Endodermal cell (in vitro differentiated cells): ENCODE data around the gene PHF20. TPM values are rescaled to one million over a fixed set of nuclear protein-coding genes. Genes with fewer than 3 reads are reported as not detected.
"Not testable (repeated sequence)": the region's sequence is repeated elsewhere in the genome, so short reads cannot be mapped to it uniquely, and the experiment has no call there.

Experiments
- DNase-seq: peaks from one replicate; pipeline ENCODE4 v3.0.0-alpha.2; 2017
- H3K27ac ChIP-seq: 2 replicates; pipeline ENCODE4 v1.5.1; 2013; ENCODE audit warnings: mild to moderate bottlenecking, low read depth, low read length, moderate library complexity
- H3K27me3 ChIP-seq: 2 replicates; pipeline ENCODE4 v1.6.1; 2013; ENCODE audit warnings: mild to moderate bottlenecking, low read length, moderate library complexity; ENCODE audit not compliant: insufficient read depth, control insufficient read depth, poor library complexity, severe bottlenecking
- H3K36me3 ChIP-seq: 2 replicates; pipeline ENCODE4 v1.7.0; 2013; ENCODE audit warnings: mild to moderate bottlenecking, low read length, moderate library complexity; ENCODE audit not compliant: control insufficient read depth, insufficient read depth
- H3K4me1 ChIP-seq: one replicate; pipeline ENCODE4 v1.7.0; 2013; ENCODE audit warnings: low read length; ENCODE audit not compliant: control insufficient read depth, insufficient read depth
- H3K4me3 ChIP-seq: 2 replicates; pipeline ENCODE4 v1.5.1; 2013; ENCODE audit warnings: mild to moderate bottlenecking, low read length, moderate library complexity
- H3K9ac ChIP-seq: 2 replicates; pipeline ENCODE4 v1.6.1; 2013; ENCODE audit warnings: mild to moderate bottlenecking, low read length, moderate library complexity; ENCODE audit not compliant: poor library complexity, severe bottlenecking; ENCODE audit errors: extremely low read depth
- H3K9me3 ChIP-seq: 2 replicates; pipeline ENCODE4 v1.6.1; 2013; ENCODE audit warnings: mild to moderate bottlenecking, low read length, moderate library complexity; ENCODE audit not compliant: control insufficient read depth
- H3K27ac Mint-ChIP-seq: 2 replicates; pipeline ENCODE4 v1.8.0; 2020; ENCODE audit warnings: mixed read lengths
- H3K27me3 Mint-ChIP-seq: 2 replicates; pipeline ENCODE4 v1.8.0; 2021; ENCODE audit warnings: mild to moderate bottlenecking, mixed read lengths; ENCODE audit not compliant: insufficient read depth
- H3K36me3 Mint-ChIP-seq: 2 replicates; pipeline ENCODE4 v1.8.0; 2020; ENCODE audit warnings: low read depth, mixed read lengths
- H3K4me1 Mint-ChIP-seq: 2 replicates; pipeline ENCODE4 v1.8.0; 2020; ENCODE audit warnings: mixed read lengths
- H3K4me3 Mint-ChIP-seq: 2 replicates; pipeline ENCODE4 v1.8.0; 2020; ENCODE audit warnings: mild to moderate bottlenecking, moderate library complexity, mixed read lengths
- H3K9me3 Mint-ChIP-seq: 2 replicates; pipeline ENCODE4 v1.8.0; 2020; ENCODE audit warnings: mild to moderate bottlenecking, mixed read lengths
- WGBS, 2 experiments: methylation state at CpG; one replicate each; pipeline versions ENCODE4 v1.1.5 to v1.1.7; 2013; ENCODE audit warnings: missing lambda C conversion rate in 2 of 2, mixed read lengths in 1 of 2; ENCODE audit not compliant: insufficient coverage in 1 of 2, insufficient read length in 1 of 2; 5-methylcytosine and 5-hydroxymethylcytosine counted together
- total RNA-seq, 2 donors: library from RNA; stranded (reverse); fragmentation: NEBNext Ultra II Directional in 1 of 2; extraction: Animal tissue kit (Norgen Biotek cat#: 25700) in 1 of 2; gene quantifications; 2 replicates in 1 of 2; 3 replicates in 1 of 2; pipeline ENCODE4 v1.2.1, GENCODE V29; 2021
- TF ChIP-seq, protein P1 (sequence below): fragments of 200-600 bp; sonication (generic); conservative IDR thresholded peaks from 2 replicates; pipeline ENCODE4 v1.5.0; 2021; ENCODE audit warnings: antibody characterized with exemption, mild to moderate bottlenecking

Gene PHF20
- total RNA-seq, 2 donors from 2014 or later: 68.1 to 78.8 TPM

DNA sequence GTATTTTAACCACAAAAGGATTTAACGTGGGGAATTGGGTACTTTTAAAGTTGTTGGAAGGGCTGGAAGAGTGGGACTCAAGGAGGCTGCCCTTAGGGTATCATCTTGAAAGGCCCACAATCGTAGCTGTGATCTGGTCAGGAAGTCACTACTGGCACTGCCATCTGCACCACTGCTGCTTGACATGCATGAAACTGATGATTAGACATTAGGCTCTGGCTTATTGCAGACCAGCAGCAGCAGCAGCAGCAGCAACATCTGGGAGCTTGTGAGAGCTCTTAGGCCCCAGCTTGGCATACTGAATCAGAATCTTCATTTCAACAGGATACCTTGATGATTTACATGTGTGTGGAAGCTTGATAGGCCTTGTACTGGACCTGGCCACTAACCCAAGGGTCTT, 68.6 kb downstream of the PHF20 start:
- Mint-ChIP-seq H3K27ac (no peak overlapping the region), H3K27me3 (no peaks in the 10 kb centered on the region), H3K4me1 (no peaks in the 10 kb centered on the region), H3K36me3 (peaks cover 44% of the 10 kb centered on the region), H3K4me3 (no peak overlapping the region), H3K9me3 (peaks cover 24% of the 10 kb centered on the region)
- no peaks in the 10 kb centered on the region for H3K27me3 ChIP-seq
- DNase-seq: no peak
- TF ChIP-seq, protein P1, sequence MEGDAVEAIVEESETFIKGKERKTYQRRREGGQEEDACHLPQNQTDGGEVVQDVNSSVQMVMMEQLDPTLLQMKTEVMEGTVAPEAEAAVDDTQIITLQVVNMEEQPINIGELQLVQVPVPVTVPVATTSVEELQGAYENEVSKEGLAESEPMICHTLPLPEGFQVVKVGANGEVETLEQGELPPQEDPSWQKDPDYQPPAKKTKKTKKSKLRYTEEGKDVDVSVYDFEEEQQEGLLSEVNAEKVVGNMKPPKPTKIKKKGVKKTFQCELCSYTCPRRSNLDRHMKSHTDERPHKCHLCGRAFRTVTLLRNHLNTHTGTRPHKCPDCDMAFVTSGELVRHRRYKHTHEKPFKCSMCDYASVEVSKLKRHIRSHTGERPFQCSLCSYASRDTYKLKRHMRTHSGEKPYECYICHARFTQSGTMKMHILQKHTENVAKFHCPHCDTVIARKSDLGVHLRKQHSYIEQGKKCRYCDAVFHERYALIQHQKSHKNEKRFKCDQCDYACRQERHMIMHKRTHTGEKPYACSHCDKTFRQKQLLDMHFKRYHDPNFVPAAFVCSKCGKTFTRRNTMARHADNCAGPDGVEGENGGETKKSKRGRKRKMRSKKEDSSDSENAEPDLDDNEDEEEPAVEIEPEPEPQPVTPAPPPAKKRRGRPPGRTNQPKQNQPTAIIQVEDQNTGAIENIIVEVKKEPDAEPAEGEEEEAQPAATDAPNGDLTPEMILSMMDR: no peak
- 93 to 96% methylated on average over 2 of the region's 2 CpGs for WGBS, 2 experiments
- H3K9ac ChIP-seq: no peak overlapping the region
- no peak overlapping the region for H3K27ac ChIP-seq
- no peaks in the 10 kb centered on the region for H3K4me1 ChIP-seq
- peaks cover 41% of the 10 kb centered on the region for H3K36me3 ChIP-seq
- H3K9me3 ChIP-seq: peaks cover 24% of the 10 kb centered on the region
- H3K4me3 ChIP-seq: no peak overlapping the region

DNA sequence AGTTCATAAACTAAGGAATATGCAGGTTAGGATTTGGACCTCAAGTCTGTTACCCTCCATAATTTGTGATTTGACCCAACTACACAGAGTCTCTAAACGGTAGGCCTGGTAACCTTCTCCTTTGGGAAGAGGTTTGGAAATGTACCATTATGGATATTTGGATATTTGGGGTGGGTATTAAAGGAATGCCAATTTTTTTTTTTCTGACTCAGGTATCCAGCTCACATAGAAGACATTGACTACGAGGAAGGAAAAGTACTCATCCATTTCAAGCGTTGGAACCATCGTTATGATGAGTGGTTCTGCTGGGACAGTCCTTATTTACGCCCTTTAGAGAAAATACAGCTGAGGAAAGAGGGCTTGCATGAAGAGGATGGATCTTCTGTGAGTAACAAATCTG, 70.5 kb downstream of the PHF20 start:
- Histone ChIP-seq H3K4me1 (no peaks in the 10 kb centered on the region), H3K9me3 (peaks cover 24% of the 10 kb centered on the region), H3K36me3 (peaks cover 56% of the 10 kb centered on the region), H3K27me3 (no peaks in the 10 kb centered on the region), H3K27ac (no peak overlapping the region), H3K9ac (no peak overlapping the region), H3K4me3 (no peak overlapping the region)
- H3K27me3 Mint-ChIP-seq: no peaks in the 10 kb centered on the region
- DNase-seq: no peak
- peaks cover 60% of the 10 kb centered on the region for H3K36me3 Mint-ChIP-seq
- peaks cover 24% of the 10 kb centered on the region for H3K9me3 Mint-ChIP-seq
- H3K4me3 Mint-ChIP-seq: no peak overlapping the region
- H3K27ac Mint-ChIP-seq: no peak overlapping the region
- H3K4me1 Mint-ChIP-seq: no peaks in the 10 kb centered on the region
- TF ChIP-seq, protein P1: no peak
- WGBS, 2 experiments: 93 to 95% methylated on average over 5 of the region's 5 CpGs

DNA sequence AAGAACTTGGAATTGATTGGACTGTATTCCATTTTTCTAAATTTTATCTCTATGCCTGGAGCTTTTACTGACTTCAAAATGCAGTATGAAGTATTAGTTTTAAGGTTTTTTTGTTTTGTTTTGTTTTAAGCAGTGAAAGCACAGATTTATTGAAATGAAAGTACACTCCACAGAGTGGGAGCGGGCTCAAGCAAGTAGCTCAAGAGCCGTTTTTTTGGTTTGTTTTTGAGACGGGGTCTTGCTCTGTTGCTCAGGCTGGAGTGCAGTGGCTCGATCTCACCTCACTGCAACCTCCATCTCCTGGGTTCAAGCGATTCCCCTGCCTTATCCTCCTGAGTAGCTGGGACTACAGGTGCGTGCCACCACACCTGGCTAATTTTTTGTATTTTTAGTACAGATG, 72.1 kb downstream of the PHF20 start:
- not testable (repeated sequence) for H3K4me3 ChIP-seq, H3K27me3 Mint-ChIP-seq, H3K27ac Mint-ChIP-seq, H3K27ac ChIP-seq, H3K4me1 ChIP-seq, H3K9ac ChIP-seq, H3K4me1 Mint-ChIP-seq, H3K27me3 ChIP-seq, H3K4me3 Mint-ChIP-seq, DNase-seq
- Mint-ChIP-seq H3K9me3 (peaks cover 24% of the 10 kb centered on the region), H3K36me3 (peaks cover 66% of the 10 kb centered on the region)
- WGBS, 2 experiments: 97 to 100% methylated on average over 5 to 6 of the region's 6 CpGs
- Histone ChIP-seq H3K9me3 (peaks cover 24% of the 10 kb centered on the region), H3K36me3 (peaks cover 69% of the 10 kb centered on the region)

GRCh38 chr20:35845561-35845960, 73.7 kb downstream of the PHF20 start:
- H3K9me3 Mint-ChIP-seq: peaks cover 24% of the 10 kb centered on the region
- no peak overlapping the region for H3K4me3 Mint-ChIP-seq
- H3K4me1 Mint-ChIP-seq: peaks cover 6% of the 10 kb centered on the region
- Histone ChIP-seq H3K9me3 (peaks cover 24% of the 10 kb centered on the region), H3K27ac (no peak overlapping the region), H3K4me1 (no peaks in the 10 kb centered on the region), H3K27me3 (no peaks in the 10 kb centered on the region), H3K4me3 (no peak overlapping the region), H3K9ac (no peak overlapping the region), H3K36me3 (peaks cover 75% of the 10 kb centered on the region)
- no peak for DNase-seq
- no peaks in the 10 kb centered on the region for H3K27me3 Mint-ChIP-seq
- no peak overlapping the region for H3K27ac Mint-ChIP-seq
- TF ChIP-seq, protein P1: no peak
- 92 to 96% methylated on average over 5 to 6 of the region's 6 CpGs for WGBS, 2 experiments
- H3K36me3 Mint-ChIP-seq: peaks cover 69% of the 10 kb centered on the region
